ENCODE measurements around the gene GARIN3.

DNA sequence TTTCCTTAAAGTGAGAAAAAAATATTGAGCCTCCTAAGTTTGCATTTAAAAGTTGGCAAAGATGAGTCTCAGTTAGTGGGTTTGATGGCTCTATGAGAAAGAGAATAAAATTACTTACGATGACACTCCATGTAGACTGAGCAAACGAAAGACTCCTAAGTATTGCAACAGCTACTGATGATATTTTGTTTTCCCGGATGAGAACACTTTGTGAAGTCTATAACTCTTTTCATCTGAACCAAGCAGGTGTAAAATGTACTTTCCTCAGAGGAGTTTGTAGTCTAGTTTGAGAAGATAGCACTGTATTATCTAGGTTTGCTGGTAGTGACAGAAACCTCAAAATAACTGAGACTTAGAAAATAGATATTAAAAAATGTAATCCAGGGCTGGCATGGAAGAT lies 12.9 kb upstream of the GARIN3 start:
- TF ChIP-seq, protein P1, sequence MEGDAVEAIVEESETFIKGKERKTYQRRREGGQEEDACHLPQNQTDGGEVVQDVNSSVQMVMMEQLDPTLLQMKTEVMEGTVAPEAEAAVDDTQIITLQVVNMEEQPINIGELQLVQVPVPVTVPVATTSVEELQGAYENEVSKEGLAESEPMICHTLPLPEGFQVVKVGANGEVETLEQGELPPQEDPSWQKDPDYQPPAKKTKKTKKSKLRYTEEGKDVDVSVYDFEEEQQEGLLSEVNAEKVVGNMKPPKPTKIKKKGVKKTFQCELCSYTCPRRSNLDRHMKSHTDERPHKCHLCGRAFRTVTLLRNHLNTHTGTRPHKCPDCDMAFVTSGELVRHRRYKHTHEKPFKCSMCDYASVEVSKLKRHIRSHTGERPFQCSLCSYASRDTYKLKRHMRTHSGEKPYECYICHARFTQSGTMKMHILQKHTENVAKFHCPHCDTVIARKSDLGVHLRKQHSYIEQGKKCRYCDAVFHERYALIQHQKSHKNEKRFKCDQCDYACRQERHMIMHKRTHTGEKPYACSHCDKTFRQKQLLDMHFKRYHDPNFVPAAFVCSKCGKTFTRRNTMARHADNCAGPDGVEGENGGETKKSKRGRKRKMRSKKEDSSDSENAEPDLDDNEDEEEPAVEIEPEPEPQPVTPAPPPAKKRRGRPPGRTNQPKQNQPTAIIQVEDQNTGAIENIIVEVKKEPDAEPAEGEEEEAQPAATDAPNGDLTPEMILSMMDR (conservative IDR thresholded peaks at IDR 0.05; ENCODE audit: low read depth, low read length) = no peak
- no peak for TF ChIP-seq EZH2 (IDR thresholded peaks at IDR 0.05; ENCODE audit: borderline replicate concordance, low read depth, low read length, poor library complexity, severe bottlenecking)

Data from A673 (cell line).